Smooth muscle cell (in vitro differentiated cells): ENCODE results near the gene CLASP1. TPM values are rescaled to one million over a fixed set of nuclear protein-coding genes. Genes with fewer than 3 reads are reported as not detected.
A peak's percentile ranks its signal among the peaks of the same experiment; 100 is the strongest.
"Not testable (repeated sequence)": the region's sequence is repeated elsewhere in the genome, so short reads cannot be mapped to it uniquely, and the experiment has no call there.

Experiments used
- DNase-seq: peaks from one replicate; lab custom pipeline; 2025; ENCODE audit not compliant: unreplicated experiment; lab: John Stamatoyannopoulos, UW
- H2AFZ ChIP-seq: fragments of 200-600 bp; sonication (generic); 2 replicates; pipeline ENCODE4 v1.6.0; 2016; ENCODE audit warnings: antibody characterized with exemption, low read depth, mild to moderate bottlenecking
- H3F3A ChIP-seq: fragments of 200-600 bp; sonication (generic); 2 replicates; pipeline ENCODE4 v1.6.0; 2017; ENCODE audit warnings: antibody characterized with exemption, low read depth
- H3K27ac ChIP-seq: fragments of 200-600 bp; sonication (generic); 2 replicates; pipeline ENCODE4 v1.5.1; 2016; ENCODE audit warnings: low read depth, mild to moderate bottlenecking
- H3K27me3 ChIP-seq: fragments of 200-600 bp; sonication (generic); 2 replicates; pipeline ENCODE4 v1.6.1; 2016; ENCODE audit warnings: low read depth, mild to moderate bottlenecking
- H3K36me3 ChIP-seq: fragments of 200-600 bp; sonication (generic); 2 replicates; pipeline ENCODE4 v1.5.1; 2016; ENCODE audit warnings: low read depth
- H3K4me1 ChIP-seq: fragments of 200-600 bp; sonication (generic); 2 replicates; pipeline ENCODE4 v1.5.1; 2016; ENCODE audit warnings: low read depth
- H3K4me2 ChIP-seq: fragments of 200-600 bp; sonication (generic); 2 replicates; pipeline ENCODE4 v1.6.0; 2016; ENCODE audit warnings: mild to moderate bottlenecking
- H3K4me3 ChIP-seq: fragments of 200-600 bp; sonication (generic); 2 replicates; pipeline ENCODE4 v1.5.1; 2016; ENCODE audit warnings: mild to moderate bottlenecking
- H3K79me2 ChIP-seq: fragments of 200-600 bp; sonication (generic); 2 replicates; pipeline ENCODE4 v1.6.0; 2016; ENCODE audit warnings: low read depth, mild to moderate bottlenecking
- H3K9ac ChIP-seq: fragments of 200-600 bp; sonication (generic); 2 replicates; pipeline ENCODE4 v1.6.0; 2016; ENCODE audit warnings: low read depth
- H3K9me3 ChIP-seq: fragments of 200-600 bp; sonication (generic); replicated peaks from 2 replicates; pipeline ENCODE4 v1.5.1; 2016; ENCODE audit warnings: low read depth
- H4K20me1 ChIP-seq: fragments of 200-600 bp; sonication (generic); 2 replicates; pipeline ENCODE4 v1.6.0; 2016; ENCODE audit warnings: low read depth
- CTCF ChIP-seq: fragments of 200-600 bp; sonication (generic); IDR thresholded peaks from 2 replicates; pipeline ENCODE4 v1.5.1; 2017; ENCODE audit warnings: borderline replicate concordance, mild to moderate bottlenecking, antibody characterized with exemption; ENCODE audit not compliant: insufficient read depth, poor library complexity, severe bottlenecking
- WGBS: methylation state at CpG from one replicate; pipeline ENCODE4 v1.1.7; 2016; ENCODE audit warnings: low lambda C conversion rate; 5-methylcytosine and 5-hydroxymethylcytosine counted together
- polyA plus RNA-seq: library from polyadenylated mRNA; unstranded; fragments of >200 nt; fragmentation: Nextera tagmentation; extraction: Ambion mirVana; gene quantifications from 2 replicates; pipeline ENCODE4 v1.2.1, GENCODE V29; 2016
- total RNA-seq: library from RNA; depleted of rRNA; stranded (reverse); fragments of >200 nt; gene quantifications from 2 replicates; pipeline ENCODE4 v1.2.3, GENCODE V29; 2014

Gene CLASP1
- total and polyA plus RNA-seq, 2 experiments from 2014 or later: 15.0 to 33.8 TPM

- H2AFZ ChIP-seq: no peak overlapping the region
- WGBS: 44% methylated on average over 19 of the region's 19 CpGs
- H3F3A ChIP-seq: no peaks in the 10 kb centered on the region
- H3K36me3 ChIP-seq: no peaks in the 10 kb centered on the region
- H3K9me3 ChIP-seq: no peaks in the 10 kb centered on the region
- no peak for TF ChIP-seq CTCF
- H3K4me2 ChIP-seq: no peak overlapping the region
- H3K27ac ChIP-seq: no peak overlapping the region
- no peaks in the 10 kb centered on the region for H3K27me3 ChIP-seq
- H4K20me1 ChIP-seq: no peaks in the 10 kb centered on the region
- H3K4me1 ChIP-seq: peaks cover 42% of the 10 kb centered on the region
- no peak for DNase-seq
- no peak overlapping the region for H3K4me3 ChIP-seq
- no peaks in the 10 kb centered on the region for H3K79me2 ChIP-seq
- no peak overlapping the region for H3K9ac ChIP-seq
Measured at GRCh38 chr2:121686218-121686617, 37.0 kb upstream of the CLASP1 start.

- TF ChIP-seq CTCF: no peak
- H3K9me3 ChIP-seq: no peaks in the 10 kb centered on the region
- H3K4me2 ChIP-seq: peak overlapping the region; percentile 83
- no peaks in the 10 kb centered on the region for H3K27me3 ChIP-seq
- WGBS: 11% methylated on average over 17 of the region's 17 CpGs
- peak overlapping the region; percentile 59 for H3K27ac ChIP-seq
- peak overlapping the region; percentile 56 for H3K4me3 ChIP-seq
- H3K36me3 ChIP-seq: no peaks in the 10 kb centered on the region
- no peak for DNase-seq
- peaks cover 42% of the 10 kb centered on the region for H3K4me1 ChIP-seq
- H3K9ac ChIP-seq: peak overlapping the region; percentile 87
- H3F3A ChIP-seq: peaks cover 3% of the 10 kb centered on the region
- H3K79me2 ChIP-seq: no peaks in the 10 kb centered on the region
- H2AFZ ChIP-seq: peak overlapping the region; percentile 82
- no peaks in the 10 kb centered on the region for H4K20me1 ChIP-seq
Measured at GRCh38 chr2:121682396-121683298, 33.4 kb upstream of the CLASP1 start.

GRCh38 chr2:121677855-121678254 is 28.6 kb upstream of the CLASP1 start:
- Histone ChIP-seq H4K20me1 (no peaks in the 10 kb centered on the region), H3K4me2 (no peak overlapping the region)
- no peak for TF ChIP-seq CTCF

GRCh38 chr2:121671621-121672020 is 22.4 kb upstream of the CLASP1 start:
- not testable (repeated sequence) for H3K79me2 ChIP-seq, H3K4me2 ChIP-seq, H3K4me3 ChIP-seq, H3K4me1 ChIP-seq, H2AFZ ChIP-seq, H3K9me3 ChIP-seq, H3K36me3 ChIP-seq, H4K20me1 ChIP-seq, H3K9ac ChIP-seq, H3K27me3 ChIP-seq, DNase-seq, H3F3A ChIP-seq, H3K27ac ChIP-seq
- 100% methylated on average over 1 of the region's 1 CpG for WGBS

More at GRCh38 chr2:121677855-121678254, 28.6 kb upstream of the CLASP1 start:
- DNase-seq: no peak
- Histone ChIP-seq H3K79me2 (no peaks in the 10 kb centered on the region), H3F3A (peaks cover 3% of the 10 kb centered on the region), H3K9me3 (no peaks in the 10 kb centered on the region), H3K27me3 (no peaks in the 10 kb centered on the region), H3K4me3 (no peak overlapping the region), H3K9ac (no peak overlapping the region), H3K27ac (no peak overlapping the region), H3K36me3 (no peaks in the 10 kb centered on the region), H2AFZ (no peak overlapping the region), H3K4me1 (peaks cover 9% of the 10 kb centered on the region)
